H1 (cell line): ENCODE data around the gene DCUN1D2. TPM values are rescaled to one million over a fixed set of nuclear protein-coding genes. Genes with fewer than 3 reads are reported as not detected.

ENCODE experiments used
- CTCF ChIA-PET: fragments of 300-600 bp; sonication (Branson Sonifier 250); formaldehyde crosslinking; loops from one replicate; lab custom pipeline; 2021; ENCODE audit not compliant: partially characterized antibody; lab: Charles Lee
- POLR2A ChIA-PET: fragments of 300-600 bp; sonication (Branson Sonifier 250); formaldehyde crosslinking; loops from one replicate; lab custom pipeline; 2021; ENCODE audit warnings: inconsistent platforms; ENCODE audit not compliant: partially characterized antibody; lab: Charles Lee
- DNase-seq, 2 experiments: peaks; one replicate each; pipeline versions ENCODE4 v3.0.0 to v3.0.0-alpha.2; 2010 to 2022; ENCODE audit warnings: low spot score in 2 of 2, low read depth in 1 of 2, mixed read lengths in 1 of 2
- FAIRE-seq: peaks from 2 replicates; lab custom pipeline; 2011; peaks lifted over from hg19 to GRCh38; lab: Jason Lieb, UNC
- H2AFZ ChIP-seq: 2 replicates; pipeline ENCODE4 v1.8.1; 2012; ENCODE audit warnings: low read length, inconsistent platforms
- H2AK5ac ChIP-seq: 2 replicates; pipeline ENCODE4 v1.6.1; 2013; ENCODE audit warnings: low read depth, low read length
- H2BK120ac ChIP-seq: replicated peaks from 2 replicates; pipeline ENCODE3; 2013; ENCODE audit warnings: low read depth, low read length, inconsistent platforms
- H2BK12ac ChIP-seq: 2 replicates; pipeline ENCODE4 v1.6.1; 2013; ENCODE audit warnings: low read depth, low read length
- H2BK15ac ChIP-seq: 2 replicates; pipeline ENCODE4 v1.6.1; 2013; ENCODE audit warnings: low read length
- H2BK20ac ChIP-seq: 2 replicates; pipeline ENCODE4 v1.6.1; 2013; ENCODE audit warnings: low read length
- H2BK5ac ChIP-seq: 2 replicates; pipeline ENCODE4 v1.6.1; 2013; ENCODE audit warnings: low read depth, low read length
- H3K14ac ChIP-seq: 2 replicates; pipeline ENCODE4 v1.6.1; 2013; ENCODE audit warnings: inconsistent platforms; ENCODE audit not compliant: insufficient read length
- H3K18ac ChIP-seq: 2 replicates; pipeline ENCODE4 v1.6.1; 2013; ENCODE audit warnings: low read length; ENCODE audit errors: extremely low read depth
- H3K23ac ChIP-seq: 2 replicates; pipeline ENCODE4 v1.6.1; 2013; ENCODE audit warnings: inconsistent platforms; ENCODE audit not compliant: insufficient read length
- H3K23me2 ChIP-seq: 2 replicates; pipeline ENCODE4 v1.6.1; 2013; ENCODE audit warnings: low read depth, low read length
- H3K27ac ChIP-seq: 2 replicates; pipeline ENCODE4 v1.6.1; 2011; ENCODE audit warnings: low read depth, low read length, inconsistent platforms
- H3K27me3 ChIP-seq, 4 experiments: replicated peaks in 1 of 4; 1 replicate in 1 of 4; 2 replicates in 3 of 4; pipeline versions ENCODE4 v1.6.1 to v1.8.1; 2011 to 2013; ENCODE audit warnings: low read length in 3 of 4, mild to moderate bottlenecking in 3 of 4, inconsistent platforms in 2 of 4, mixed read lengths in 2 of 4, moderate library complexity in 1 of 4; ENCODE audit not compliant: control insufficient read depth in 3 of 4, insufficient read depth in 3 of 4; ENCODE audit errors: extremely low read depth in 1 of 4
- H3K36me3 ChIP-seq, 4 experiments: 2 replicates each; pipeline versions ENCODE4 v1.6.1 to v1.8.1; 2011 to 2013; ENCODE audit warnings: mild to moderate bottlenecking in 4 of 4, low read length in 3 of 4, moderate library complexity in 2 of 4, control low read depth in 1 of 4, inconsistent platforms in 1 of 4; ENCODE audit not compliant: insufficient read depth in 4 of 4, control insufficient read depth in 2 of 4
- H3K4ac ChIP-seq: replicated peaks from 2 replicates; pipeline ENCODE3; 2013; ENCODE audit warnings: low read length, low read depth, mixed read lengths, inconsistent platforms; ENCODE audit not compliant: insufficient read length
- H3K4me1 ChIP-seq, 4 experiments: replicated peaks in 1 of 4; 1 replicate in 1 of 4; 2 replicates in 3 of 4; pipeline versions ENCODE4 v1.6.1 to v1.8.1; 2011 to 2013; ENCODE audit warnings: low read length in 3 of 4, inconsistent platforms in 2 of 4, mixed read lengths in 1 of 4; ENCODE audit not compliant: insufficient read depth in 4 of 4, control insufficient read depth in 3 of 4
- H3K4me2 ChIP-seq, 2 experiments: 2 replicates each; pipeline versions ENCODE4 v1.6.1 to v1.8.1; 2011 to 2013; ENCODE audit warnings: low read depth in 2 of 2, low read length in 2 of 2, control low read depth in 1 of 2, inconsistent platforms in 1 of 2, mild to moderate bottlenecking in 1 of 2; ENCODE audit not compliant: insufficient read depth in 1 of 2
- H3K4me3 ChIP-seq, 4 experiments: fragments of 200-600, 300-600 bp in 1 of 4; sonication (generic), shearing (Covaris generic), sonication (Bioruptor Twin) in 1 of 4; 2 replicates each; pipeline versions ENCODE4 v1.5.1 to v1.8.1; 2011 to 2016; ENCODE audit warnings: low read length in 4 of 4, low read depth in 3 of 4, control low read depth in 2 of 4, inconsistent platforms in 2 of 4, mild to moderate bottlenecking in 2 of 4, mixed read lengths in 1 of 4, moderate library complexity in 1 of 4; ENCODE audit not compliant: insufficient read depth in 2 of 4; ENCODE audit errors: extremely low read depth in 1 of 4
- H3K56ac ChIP-seq: replicated peaks from 2 replicates; pipeline ENCODE3; 2013; ENCODE audit warnings: low read depth, mild to moderate bottlenecking, mixed read lengths, low read length, inconsistent platforms; ENCODE audit not compliant: insufficient read length
- H3K79me1 ChIP-seq: 2 replicates; pipeline ENCODE4 v1.6.1; 2013; ENCODE audit warnings: low read depth, low read length, control low read depth
- H3K79me2 ChIP-seq, 2 experiments: 2 replicates each; pipeline versions ENCODE4 v1.6.1 to v1.8.1; 2012 to 2013; ENCODE audit warnings: low read length in 2 of 2, mild to moderate bottlenecking in 2 of 2, inconsistent platforms in 1 of 2; ENCODE audit not compliant: insufficient read depth in 2 of 2, control insufficient read depth in 1 of 2
- H3K9ac ChIP-seq, 4 experiments: replicated peaks in 1 of 4; 1 replicate in 1 of 4; 2 replicates in 3 of 4; pipeline versions ENCODE4 v1.6.1 to v1.8.1; 2011 to 2013; ENCODE audit warnings: low read depth in 3 of 4, low read length in 3 of 4, control low read depth in 2 of 4, mild to moderate bottlenecking in 2 of 4, moderate library complexity in 2 of 4, inconsistent platforms in 1 of 4; ENCODE audit errors: extremely low read depth in 1 of 4
- H3K9me3 ChIP-seq, 2 experiments: 2 replicates each; pipeline versions ENCODE4 v1.6.1 to v1.8.1; 2012 to 2013; ENCODE audit warnings: mild to moderate bottlenecking in 2 of 2, moderate library complexity in 2 of 2, control low read depth in 1 of 2, inconsistent platforms in 1 of 2, low read depth in 1 of 2, low read length in 1 of 2, mixed read lengths in 1 of 2; ENCODE audit not compliant: insufficient read depth in 2 of 2
- H4K20me1 ChIP-seq, 2 experiments: replicated peaks in 1 of 2; 2 replicates each; pipeline versions ENCODE3 to v1.8.1; 2011 to 2013; ENCODE audit warnings: inconsistent platforms in 2 of 2, low read length in 2 of 2, mild to moderate bottlenecking in 1 of 2; ENCODE audit not compliant: insufficient read depth in 2 of 2, control insufficient read depth in 1 of 2
- H4K5ac ChIP-seq: 2 replicates; pipeline ENCODE4 v1.6.1; 2013; ENCODE audit warnings: low read length, low read depth, mixed read lengths, inconsistent platforms; ENCODE audit not compliant: insufficient read length
- H4K8ac ChIP-seq: 2 replicates; pipeline ENCODE4 v1.8.0; 2013; ENCODE audit warnings: mild to moderate bottlenecking, moderate library complexity, low read length, inconsistent platforms; ENCODE audit not compliant: insufficient read depth; ENCODE audit errors: extremely low read depth
- H4K91ac ChIP-seq: replicated peaks from 2 replicates; pipeline ENCODE3; 2013; ENCODE audit warnings: low read length, mixed read lengths, inconsistent platforms; ENCODE audit not compliant: insufficient read length
- GABPA ChIP-seq: IDR thresholded peaks from 2 replicates; pipeline ENCODE4 v1.6.1; 2011; ENCODE audit warnings: mild to moderate bottlenecking, low read length, moderate library complexity, borderline replicate concordance; ENCODE audit not compliant: insufficient read depth
- HDAC2 ChIP-seq, 2 experiments: fragments of 300-600 bp in 1 of 2; sonication (generic) in 1 of 2; IDR thresholded peaks; 2 replicates each; pipeline ENCODE4 v1.6.1; 2011 to 2012; ENCODE audit warnings: low read depth in 2 of 2, low read length in 2 of 2, mild to moderate bottlenecking in 2 of 2, moderate library complexity in 2 of 2, borderline replicate concordance in 1 of 2, inconsistent platforms in 1 of 2
- KDM1A ChIP-seq: fragments of 200-600, 300-600 bp; sonication (generic); IDR thresholded peaks from 2 replicates; pipeline ENCODE4 v1.7.1; 2016; ENCODE audit warnings: mild to moderate bottlenecking, low read length, borderline replicate concordance
- KDM5A ChIP-seq: fragments of 200-600 bp; IDR thresholded peaks from 2 replicates; pipeline ENCODE4 v1.7.1; 2012; ENCODE audit warnings: mild to moderate bottlenecking, low read length, inconsistent platforms, mixed read lengths
- PHF8 ChIP-seq: fragments of 200-600 bp; sonication (generic); conservative IDR thresholded peaks from 2 replicates; pipeline ENCODE4 v1.7.1; 2012; ENCODE audit warnings: low read depth, mild to moderate bottlenecking, inconsistent platforms, low read length, moderate library complexity
- POLR2A ChIP-seq, 2 experiments: IDR thresholded peaks; 1 replicate in 1 of 2; 2 replicates in 1 of 2; pipeline ENCODE4 v1.6.1; 2011; ENCODE audit warnings: low read depth in 2 of 2, low read length in 2 of 2, mild to moderate bottlenecking in 2 of 2; ENCODE audit errors: control extremely low read depth in 1 of 2
- RFX5 ChIP-seq: IDR thresholded peaks from 2 replicates; pipeline ENCODE4 v1.6.1; 2011; ENCODE audit warnings: low read depth, low read length, improper control_type of control experiment, borderline replicate concordance
- WGBS, 2 experiments: shearing (Covaris generic) in 1 of 2; methylation state at CpG; one replicate each; pipeline versions ENCODE4 v1.1.6 to v1.1.7; 2013 to 2015; ENCODE audit warnings: low lambda C conversion rate in 2 of 2, mixed read lengths in 2 of 2, inconsistent platforms in 1 of 2, low coverage in 1 of 2, missing lambda C conversion rate in 1 of 2; ENCODE audit not compliant: insufficient replicate concordance in 2 of 2, insufficient coverage in 1 of 2, insufficient read length in 1 of 2; ENCODE audit errors: extremely low coverage in 1 of 2, missing lambda C conversion rate in 1 of 2; 5-methylcytosine and 5-hydroxymethylcytosine counted together
- polyA plus RNA-seq, 7 experiments: library from polyadenylated mRNA; depleted of rRNA in 3 of 7; stranded (reverse) in 5 of 7; unstranded in 2 of 7; fragments of >200 nt in 5 of 7; fragments of 200-250 nt in 2 of 7; gene quantifications; 1 replicate in 5 of 7; 2 replicates in 1 of 7; 4 replicates in 1 of 7; pipeline versions ENCODE4 v1.2.1 to v1.2.3, GENCODE V29; 2011 to 2013; ENCODE audit warnings: missing spikeins in 2 of 7, mixed read lengths in 2 of 7
- total RNA-seq: library from RNA; stranded (reverse); fragmentation: NEBNext Ultra II Directional; extraction: Animal tissue kit (Norgen Biotek cat#: 25700); gene quantifications from 2 replicates; pipeline ENCODE4 v1.2.1, GENCODE V29; 2021
- TF ChIP-seq, protein P1 (sequence below): IDR thresholded peaks from 2 replicates; pipeline ENCODE4 v1.6.1; 2012; ENCODE audit warnings: low read length, inconsistent platforms
- TF ChIP-seq, protein P2 (sequence below): IDR thresholded peaks from 2 replicates; pipeline ENCODE4 v1.6.1; 2012; ENCODE audit warnings: inconsistent platforms
- TF ChIP-seq, protein P3 (sequence below): IDR thresholded peaks from 2 replicates; pipeline ENCODE4 v1.6.1; 2012; ENCODE audit warnings: inconsistent platforms

The DCUN1D2 gene
- total and polyA plus RNA-seq, 2 of the 8 experiments (the other 6 are each of a cell fraction or from before 2014, with no cell fraction given) = 19.5 to 35.3 TPM

DNA sequence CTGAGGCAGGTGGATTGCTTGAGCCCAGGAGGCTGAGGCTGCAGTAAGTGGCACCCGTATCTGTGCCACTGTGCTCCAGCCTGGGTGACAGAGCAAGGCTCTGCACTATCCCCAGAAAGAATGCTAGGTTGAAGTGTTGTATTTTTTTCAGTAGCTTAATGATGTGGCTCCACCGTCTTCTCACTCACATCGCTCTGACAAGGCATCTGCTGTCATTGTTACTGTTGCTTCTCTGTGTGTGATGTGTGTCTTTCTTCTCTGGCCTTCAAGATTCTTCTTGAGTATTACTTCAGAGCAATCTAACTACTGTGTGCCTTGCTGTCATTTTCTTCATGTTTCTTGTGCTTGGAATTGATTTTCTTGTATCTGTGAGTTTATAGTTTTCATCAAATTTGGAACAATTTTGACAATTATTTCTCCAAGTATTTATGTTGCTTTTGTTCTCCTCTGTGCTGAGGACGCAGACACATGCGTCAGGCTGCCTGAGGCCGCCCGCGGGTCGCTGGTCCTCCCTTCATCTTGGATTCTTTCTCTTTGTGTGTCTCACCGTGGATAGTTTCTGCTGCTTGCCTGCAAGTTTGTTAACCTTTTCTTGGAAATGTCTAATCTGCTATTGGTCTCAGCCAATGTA lies 48.0 kb downstream of the DCUN1D2 start:
- Histone ChIP-seq H4K91ac (no peak overlapping the region), H3K79me2 (no peaks in the 10 kb centered on the region), H3K4me1 (no peaks in the 10 kb centered on the region), H4K8ac (peak overlapping the region; percentile 36; the same call in 1 of the 2 replicates), H3K9ac (no peak overlapping the region), H2BK120ac (no peak overlapping the region), H2AK5ac (no peak overlapping the region), H3K18ac (no peak overlapping the region), H3K27me3 (no peaks in the 10 kb centered on the region), H3K4me3 (no peak overlapping the region), H3K9me3 (peaks cover 0 to 3% of the 10 kb centered on the region in 2 experiments; a peak in 2 of 4 replicates), H3K23ac (no peak overlapping the region), H4K20me1 (peaks cover 0 to 2% of the 10 kb centered on the region in 2 experiments), H2AFZ (no peak overlapping the region), H2BK15ac (no peak overlapping the region), H3K23me2 (no peaks in the 10 kb centered on the region), H3K4ac (no peak overlapping the region), H2BK12ac (no peak overlapping the region), H2BK20ac (no peak overlapping the region), H3K14ac (no peak overlapping the region), H3K36me3 (peaks cover 0 to 2% (median 0%) of the 10 kb centered on the region in 4 experiments; a peak in 1 of 8 replicates), H4K5ac (no peak overlapping the region), H2BK5ac (no peak overlapping the region), H3K79me1 (no peaks in the 10 kb centered on the region), H3K56ac (no peak overlapping the region), H3K27ac (no peak overlapping the region), H3K4me2 (no peak overlapping the region)
- CTCF ChIA-PET = interaction anchor here (0.7 kb wide), 1 partner anchor 10 kb away, joined by 3 read pairs; no protein-coding TSS in a partner anchor
- FAIRE-seq = no peak
- POLR2A ChIA-PET = no interaction called here
- WGBS, 2 experiments = 90% methylated on average over 10 of the region's 10 CpGs; no CpG with 5 or more reads in 1 of the 2 experiments
- DNase-seq = no peak
- TF ChIP-seq POLR2A (IDR thresholded peaks at IDR 0.05; ENCODE audit: control extremely low read depth in 1 of 2, low read depth in 2 of 2, low read length in 2 of 2) (no peak), RFX5 (no peak), HDAC2 (IDR thresholded peaks at IDR 0.05; ENCODE audit: borderline replicate concordance in 1 of 2, low read depth in 2 of 2, low read length in 2 of 2) (no peak), KDM5A (no peak), GABPA (no peak), PHF8 (no peak), KDM1A (no peak)
- TF ChIP-seq, protein P1, sequence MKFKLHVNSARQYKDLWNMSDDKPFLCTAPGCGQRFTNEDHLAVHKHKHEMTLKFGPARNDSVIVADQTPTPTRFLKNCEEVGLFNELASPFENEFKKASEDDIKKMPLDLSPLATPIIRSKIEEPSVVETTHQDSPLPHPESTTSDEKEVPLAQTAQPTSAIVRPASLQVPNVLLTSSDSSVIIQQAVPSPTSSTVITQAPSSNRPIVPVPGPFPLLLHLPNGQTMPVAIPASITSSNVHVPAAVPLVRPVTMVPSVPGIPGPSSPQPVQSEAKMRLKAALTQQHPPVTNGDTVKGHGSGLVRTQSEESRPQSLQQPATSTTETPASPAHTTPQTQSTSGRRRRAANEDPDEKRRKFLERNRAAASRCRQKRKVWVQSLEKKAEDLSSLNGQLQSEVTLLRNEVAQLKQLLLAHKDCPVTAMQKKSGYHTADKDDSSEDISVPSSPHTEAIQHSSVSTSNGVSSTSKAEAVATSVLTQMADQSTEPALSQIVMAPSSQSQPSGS = no peak
- TF ChIP-seq, protein P2, sequence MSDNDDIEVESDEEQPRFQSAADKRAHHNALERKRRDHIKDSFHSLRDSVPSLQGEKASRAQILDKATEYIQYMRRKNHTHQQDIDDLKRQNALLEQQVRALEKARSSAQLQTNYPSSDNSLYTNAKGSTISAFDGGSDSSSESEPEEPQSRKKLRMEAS = no peak
- TF ChIP-seq, protein P3, sequence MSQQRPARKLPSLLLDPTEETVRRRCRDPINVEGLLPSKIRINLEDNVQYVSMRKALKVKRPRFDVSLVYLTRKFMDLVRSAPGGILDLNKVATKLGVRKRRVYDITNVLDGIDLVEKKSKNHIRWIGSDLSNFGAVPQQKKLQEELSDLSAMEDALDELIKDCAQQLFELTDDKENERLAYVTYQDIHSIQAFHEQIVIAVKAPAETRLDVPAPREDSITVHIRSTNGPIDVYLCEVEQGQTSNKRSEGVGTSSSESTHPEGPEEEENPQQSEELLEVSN = no peak
